ENCODE measurements around the gene OTULINL. TPM values are rescaled to one million over a fixed set of nuclear protein-coding genes. Genes with fewer than 3 reads are reported as not detected.

OTULINL gene
- total and polyA plus RNA-seq, 2 donors from 2014 or later: 7.1 to 10.8 TPM

DNA sequence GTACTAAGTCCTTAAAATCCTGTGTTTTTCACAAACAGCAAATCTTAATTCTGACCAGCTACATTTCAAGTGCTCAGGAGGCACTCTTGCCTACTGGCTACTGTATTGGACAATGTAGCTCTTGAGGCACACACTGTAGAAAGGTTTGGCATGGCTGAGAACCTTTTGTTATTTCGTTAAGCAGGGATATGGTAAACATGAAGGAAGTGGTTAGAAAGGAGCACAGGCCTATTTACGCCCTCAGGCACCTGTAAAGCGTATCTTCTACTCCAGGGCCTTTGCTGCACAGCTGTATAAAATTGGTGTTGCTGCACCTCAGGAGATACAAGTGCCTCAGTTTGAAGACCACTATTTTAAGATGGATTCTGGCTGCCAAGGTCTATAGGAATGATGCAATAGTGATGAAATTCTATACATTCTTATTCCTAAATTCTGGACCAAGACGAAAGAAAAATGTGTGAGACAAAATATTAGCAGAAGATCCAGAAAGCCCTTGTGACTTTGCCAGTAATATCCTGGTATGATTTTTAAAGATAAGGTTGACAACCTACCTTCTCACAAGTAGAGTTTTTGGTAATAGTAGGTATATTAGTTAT lies 73.7 kb downstream of the OTULINL start:
- FAIRE-seq (no peak), DNase-seq (no peak)
- Histone ChIP-seq H3K9me3 (ENCODE audit: control insufficient read depth in 2 of 3, insufficient read depth in 1 of 3, low read length in 3 of 3) (no peaks in the 10 kb centered on the region), H3K36me3 (ENCODE audit: control insufficient read depth in 2 of 3, insufficient read depth in 3 of 3, low read length in 3 of 3) (no peaks in the 10 kb centered on the region), H3K27me3 (ENCODE audit: control insufficient read depth, insufficient read depth, low read length) (no peaks in the 10 kb centered on the region), H3K9ac (ENCODE audit: low read length in 3 of 3) (no peak overlapping the region), H3K27ac (ENCODE audit: low read depth in 2 of 2, low read length in 2 of 2) (no peak overlapping the region), H3K4me1 (ENCODE audit: control insufficient read depth in 2 of 3, insufficient read depth in 2 of 3, low read depth in 1 of 3, low read length in 3 of 3) (no peaks in the 10 kb centered on the region), H3K4me3 (ENCODE audit: low read length in 3 of 3) (no peak overlapping the region)
- intact Hi-C loops (cut with DNase I): no loop called here
- no peak for TF ChIP-seq CTCF (IDR thresholded peaks at IDR 0.05; ENCODE audit: borderline replicate concordance, extremely low read depth, insufficient read depth)

DNA sequence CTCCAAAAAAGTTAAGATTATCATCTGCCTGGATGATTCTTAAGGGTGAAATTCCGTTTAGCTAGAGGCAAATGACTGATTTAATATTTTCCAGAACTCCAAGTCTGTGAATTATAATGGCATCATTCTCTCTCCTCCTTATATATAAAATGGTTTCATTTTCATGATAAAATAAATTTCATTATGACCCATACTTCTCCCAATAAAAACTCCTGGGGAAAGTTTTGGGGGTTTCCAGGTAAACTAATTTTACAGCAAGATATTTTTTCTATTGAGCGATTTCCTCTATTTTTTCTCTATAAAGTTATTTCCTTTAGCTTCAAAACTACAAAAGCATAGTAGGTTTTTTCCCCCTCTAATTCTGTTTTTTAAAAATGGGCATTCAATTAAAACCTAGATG lies 75.3 kb downstream of the OTULINL start:
- intact Hi-C loops (cut with DNase I): no loop called here
- H3K36me3 ChIP-seq (ENCODE audit: control insufficient read depth in 2 of 3, insufficient read depth in 3 of 3, low read length in 3 of 3): no peaks in the 10 kb centered on the region
- no peak overlapping the region for H3K4me3 ChIP-seq (ENCODE audit: low read length in 3 of 3)
- H3K27me3 ChIP-seq (ENCODE audit: control insufficient read depth, insufficient read depth, low read length): no peaks in the 10 kb centered on the region
- no peaks in the 10 kb centered on the region for H3K9me3 ChIP-seq (ENCODE audit: control insufficient read depth in 2 of 3, insufficient read depth in 1 of 3, low read length in 3 of 3)
- no peak for TF ChIP-seq CTCF (IDR thresholded peaks at IDR 0.05; ENCODE audit: borderline replicate concordance, extremely low read depth, insufficient read depth)
- H3K27ac ChIP-seq (ENCODE audit: low read depth in 2 of 2, low read length in 2 of 2): no peak overlapping the region
- FAIRE-seq (no peak), DNase-seq (no peak)
- H3K4me1 ChIP-seq (ENCODE audit: control insufficient read depth in 2 of 3, insufficient read depth in 2 of 3, low read depth in 1 of 3, low read length in 3 of 3): no peaks in the 10 kb centered on the region
- no peak overlapping the region for H3K9ac ChIP-seq (ENCODE audit: low read length in 3 of 3)

DNA sequence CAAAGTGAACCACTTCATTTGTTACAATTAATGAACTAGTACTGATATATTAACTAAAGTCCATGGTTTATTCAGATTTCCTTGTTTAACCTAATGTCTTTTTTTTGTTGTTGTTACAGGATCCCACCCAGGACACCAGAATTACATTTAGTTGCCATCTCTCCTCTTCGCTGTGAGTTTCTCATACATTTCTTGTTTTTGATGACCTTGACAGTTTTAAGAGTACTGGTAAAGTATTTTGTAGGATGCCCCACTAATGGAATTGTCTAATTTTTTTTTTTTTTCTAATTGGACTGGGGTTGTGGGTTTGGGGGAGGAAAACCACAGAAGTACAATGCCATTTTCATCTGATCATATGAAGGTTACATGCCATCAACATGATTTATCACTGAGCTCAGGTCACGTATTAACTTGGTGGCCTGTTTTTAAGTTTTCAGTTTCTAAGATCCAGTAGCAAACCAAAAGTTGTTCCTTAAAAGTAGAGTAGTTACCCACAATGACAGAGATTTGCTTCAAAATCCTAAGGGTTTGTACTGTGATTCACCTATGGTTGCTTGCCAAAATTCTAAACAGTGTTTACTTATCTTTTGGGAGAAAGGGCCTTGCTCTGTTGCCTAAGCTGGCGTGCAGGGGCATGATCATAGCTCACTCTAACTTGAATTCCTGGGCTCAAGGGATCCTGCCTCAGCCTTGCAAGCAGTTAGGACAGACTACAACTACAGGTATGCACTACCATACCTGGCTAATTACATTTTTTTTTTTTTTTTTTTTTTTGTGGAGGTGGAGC lies 78.4 kb downstream of the OTULINL start:
- FAIRE-seq: no peak
- Histone ChIP-seq H3K27me3 (ENCODE audit: control insufficient read depth, insufficient read depth, low read length) (no peaks in the 10 kb centered on the region), H3K27ac (ENCODE audit: low read depth in 2 of 2, low read length in 2 of 2) (no peak overlapping the region), H3K9me3 (ENCODE audit: control insufficient read depth in 2 of 3, insufficient read depth in 1 of 3, low read length in 3 of 3) (no peaks in the 10 kb centered on the region), H3K36me3 (ENCODE audit: control insufficient read depth in 2 of 3, insufficient read depth in 3 of 3, low read length in 3 of 3) (no peaks in the 10 kb centered on the region), H3K4me1 (ENCODE audit: control insufficient read depth in 2 of 3, insufficient read depth in 2 of 3, low read depth in 1 of 3, low read length in 3 of 3) (peaks cover 0 to 5% (median 0%) of the 10 kb centered on the region in 3 donors), H3K4me3 (ENCODE audit: low read length in 3 of 3) (no peak overlapping the region), H3K9ac (ENCODE audit: low read length in 3 of 3) (no peak overlapping the region)
- intact Hi-C loops (cut with DNase I): no loop called here
- DNase-seq: no peak
- TF ChIP-seq CTCF (IDR thresholded peaks at IDR 0.05; ENCODE audit: borderline replicate concordance, extremely low read depth, insufficient read depth): no peak

Data from kidney (tissue), 14 donors.